Central memory CD8-positive, alpha-beta T cell (primary cell): ENCODE data around the gene ZNF516.

ENCODE experiments used
- ATAC-seq: fragments of 150-1000 bp; cut with Tn5 transposase; replicated peaks from 2 replicates; pipeline ENCODE4 v1.10.0; 2022; ENCODE audit warnings: mild to moderate bottlenecking, moderate FRiP score, moderate number of reproducible peaks; ENCODE audit not compliant: poor library complexity, severe bottlenecking; ENCODE audit errors: extremely low read depth
- DNase-seq, 2 donors: peaks; one replicate each; pipeline ENCODE4 v3.0.0; 2021; ENCODE audit warnings: low spot score in 2 of 2
- H3K27ac Mint-ChIP-seq: one replicate; pipeline ENCODE4 v1.8.0; 2022; ENCODE audit warnings: low read depth, mild to moderate bottlenecking, moderate library complexity, mixed read lengths
- H3K27me3 Mint-ChIP-seq: one replicate; pipeline ENCODE4 v1.8.0; 2022; ENCODE audit warnings: mixed read lengths
- H3K36me3 Mint-ChIP-seq: one replicate; pipeline ENCODE4 v1.8.0; 2022; ENCODE audit warnings: mild to moderate bottlenecking, moderate library complexity, mixed read lengths; ENCODE audit not compliant: insufficient read depth
- H3K4me1 Mint-ChIP-seq: one replicate; pipeline ENCODE4 v1.8.0; 2022; ENCODE audit warnings: mixed read lengths
- H3K4me3 Mint-ChIP-seq: one replicate; pipeline ENCODE4 v1.8.0; 2022; ENCODE audit warnings: mild to moderate bottlenecking, moderate library complexity, mixed read lengths
- H3K9me3 Mint-ChIP-seq: one replicate; pipeline ENCODE4 v1.8.0; 2022; ENCODE audit warnings: mixed read lengths

Gene ZNF516

DNA sequence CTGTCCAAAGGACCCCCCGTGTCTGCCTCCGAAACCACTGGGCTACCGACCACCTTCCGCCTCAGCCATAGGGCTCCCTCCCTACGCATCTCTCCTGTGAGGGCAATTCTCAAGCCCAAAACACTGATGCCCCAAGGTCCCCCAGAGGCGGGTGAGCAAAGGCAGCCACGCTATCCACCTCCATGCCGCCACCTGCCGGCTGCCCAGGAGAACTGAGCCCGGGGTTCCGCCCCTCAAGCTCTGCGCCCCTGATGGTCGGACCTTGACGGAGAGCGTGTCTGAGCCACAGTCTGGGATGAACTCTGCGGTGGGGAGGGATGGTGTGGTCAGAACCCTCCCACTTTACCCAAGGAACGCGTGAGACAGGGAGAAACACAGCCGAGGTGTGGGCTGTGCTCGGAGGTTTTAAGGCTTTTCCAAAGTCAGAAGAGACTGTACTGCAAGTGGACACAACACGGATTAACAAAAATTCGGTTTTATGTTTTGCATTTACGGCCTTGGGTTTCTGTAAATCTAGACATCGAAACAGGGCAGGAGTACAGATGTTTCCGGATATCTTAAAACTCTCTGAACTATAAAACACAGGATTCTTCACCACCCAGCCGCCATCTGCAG is 114.1 kb downstream of the ZNF516 start:
- Mint-ChIP-seq H3K27me3 (no peaks in the 10 kb centered on the region), H3K27ac (no peak overlapping the region), H3K36me3 (no peaks in the 10 kb centered on the region), H3K4me1 (peaks cover 4% of the 10 kb centered on the region), H3K4me3 (no peak overlapping the region), H3K9me3 (no peaks in the 10 kb centered on the region)
- ATAC-seq, result no peak
- DNase-seq, result no peak

DNA sequence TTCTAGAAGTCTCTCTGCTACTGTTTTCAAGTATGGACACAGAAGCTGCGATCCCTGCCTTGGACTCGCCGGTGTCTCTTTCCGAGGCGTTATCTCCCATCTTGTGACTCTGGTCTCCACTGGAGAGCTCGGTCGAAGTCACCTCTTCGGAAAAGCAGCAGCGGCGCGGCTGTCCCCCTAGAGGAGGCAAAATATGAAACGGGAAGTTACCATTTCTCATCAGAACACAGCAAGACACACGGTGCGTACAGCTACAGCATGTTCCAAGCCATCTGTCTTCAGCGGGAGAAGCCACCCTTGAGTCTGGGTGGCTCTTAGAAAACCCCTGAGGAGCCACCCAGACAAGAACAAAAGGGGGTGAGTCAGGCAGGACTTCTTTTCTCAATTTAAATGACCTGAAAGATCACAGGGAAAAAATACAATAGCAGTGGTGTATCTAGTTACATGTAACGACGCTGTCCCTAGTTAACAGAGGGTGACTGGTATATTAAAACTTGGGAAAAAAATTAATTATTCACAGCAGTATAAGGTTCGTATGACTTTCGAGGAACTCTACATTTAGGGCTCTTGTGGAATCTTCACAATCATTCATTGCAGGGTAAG is 114.8 kb downstream of the ZNF516 start:
- ATAC-seq, result no peak
- Mint-ChIP-seq H3K36me3 (no peaks in the 10 kb centered on the region), H3K27me3 (no peaks in the 10 kb centered on the region), H3K27ac (no peak overlapping the region), H3K4me3 (no peak overlapping the region), H3K9me3 (no peaks in the 10 kb centered on the region), H3K4me1 (peaks cover 8% of the 10 kb centered on the region)
- DNase-seq, result no peak

DNA sequence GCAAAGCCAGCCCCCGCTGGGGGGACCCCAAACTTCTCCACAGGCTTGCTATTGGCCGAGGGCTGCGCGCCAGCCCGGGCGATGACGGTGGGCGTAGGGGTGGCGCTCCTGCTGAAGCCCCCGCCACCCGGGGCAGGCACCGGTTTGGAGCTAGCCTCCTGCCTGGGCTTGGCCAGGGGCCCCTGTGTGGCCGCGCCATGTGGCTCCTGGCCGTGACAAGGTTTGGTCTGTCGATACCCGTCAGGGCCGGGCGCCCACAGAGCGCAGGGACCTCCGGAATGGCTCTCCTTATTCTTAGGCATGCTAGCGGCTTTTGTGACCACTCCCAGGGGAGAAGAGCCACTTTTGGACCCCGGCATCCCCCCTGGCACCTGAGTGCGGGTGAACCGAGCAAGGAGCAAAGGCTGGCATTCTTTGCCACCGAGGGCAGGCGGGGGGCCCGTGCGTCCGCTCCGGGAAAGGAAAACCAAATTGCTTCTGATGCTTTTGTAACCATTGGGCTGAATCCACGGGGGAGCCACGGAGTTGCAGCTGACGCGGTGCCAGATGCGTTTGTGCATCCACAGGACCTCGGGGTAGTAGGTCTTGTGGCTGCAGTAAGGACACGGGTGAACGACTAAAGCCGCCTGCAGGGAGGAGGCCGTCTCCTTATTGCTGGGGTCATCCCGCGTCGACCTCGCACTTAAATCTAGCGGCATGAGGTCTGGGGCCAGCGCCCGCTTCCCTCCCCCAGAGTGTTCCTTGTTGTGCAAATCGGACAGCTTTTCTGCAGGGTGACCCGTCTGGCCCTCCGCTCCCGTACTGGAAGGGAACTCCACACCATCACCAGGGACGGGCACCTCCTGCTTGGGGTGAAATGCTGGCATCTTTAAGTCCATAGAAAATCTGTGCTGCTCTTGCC is 115.6 kb downstream of the ZNF516 start:
- DNase-seq (no peak), ATAC-seq (no peak)
- no peaks in the 10 kb centered on the region for H3K27me3 Mint-ChIP-seq
- no peak overlapping the region for H3K27ac Mint-ChIP-seq
- H3K4me3 Mint-ChIP-seq, result no peak overlapping the region
- no peaks in the 10 kb centered on the region for H3K36me3 Mint-ChIP-seq
- no peaks in the 10 kb centered on the region for H3K9me3 Mint-ChIP-seq
- peaks cover 16% of the 10 kb centered on the region for H3K4me1 Mint-ChIP-seq

DNA sequence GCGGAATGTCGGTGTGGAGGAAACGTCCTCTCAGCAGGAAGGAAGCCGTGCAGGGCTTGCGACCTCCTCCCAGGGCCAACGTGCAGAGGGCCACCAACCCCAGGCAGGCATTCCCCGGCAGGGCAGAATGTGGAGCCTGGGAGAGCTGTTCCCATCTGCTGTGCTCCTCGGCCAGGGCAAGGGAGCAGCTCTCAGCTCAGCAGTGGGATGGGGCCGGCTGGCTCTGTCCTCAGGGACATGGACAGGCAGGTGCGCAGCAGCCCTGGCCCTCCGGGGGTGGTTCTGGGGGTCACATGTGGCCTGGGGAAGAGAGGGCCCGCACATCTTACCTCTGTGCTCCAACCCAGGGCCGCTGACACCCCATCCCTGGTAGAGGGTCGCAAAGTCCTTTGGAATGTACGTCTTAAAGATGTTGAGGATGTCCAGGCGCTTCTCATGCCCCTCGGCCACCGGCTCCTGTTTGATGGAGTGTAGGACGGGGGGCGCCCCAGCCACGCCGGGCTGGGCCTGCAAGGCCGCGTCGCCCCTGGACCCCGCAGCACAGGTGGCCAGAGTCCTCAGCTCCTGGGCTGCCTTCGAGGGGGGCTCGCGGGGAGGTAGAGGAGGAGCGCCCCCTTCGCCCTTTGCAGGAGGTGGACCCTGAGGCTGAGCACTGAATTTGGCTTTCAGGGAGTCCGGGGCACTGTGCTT is 116.4 kb downstream of the ZNF516 start:
- DNase-seq (no peak), ATAC-seq (no peak)
- no peaks in the 10 kb centered on the region for H3K36me3 Mint-ChIP-seq
- H3K4me3 Mint-ChIP-seq, result no peak overlapping the region
- H3K27ac Mint-ChIP-seq, result no peak overlapping the region
- H3K9me3 Mint-ChIP-seq, result no peaks in the 10 kb centered on the region
- no peaks in the 10 kb centered on the region for H3K27me3 Mint-ChIP-seq
- peaks cover 24% of the 10 kb centered on the region for H3K4me1 Mint-ChIP-seq

DNA sequence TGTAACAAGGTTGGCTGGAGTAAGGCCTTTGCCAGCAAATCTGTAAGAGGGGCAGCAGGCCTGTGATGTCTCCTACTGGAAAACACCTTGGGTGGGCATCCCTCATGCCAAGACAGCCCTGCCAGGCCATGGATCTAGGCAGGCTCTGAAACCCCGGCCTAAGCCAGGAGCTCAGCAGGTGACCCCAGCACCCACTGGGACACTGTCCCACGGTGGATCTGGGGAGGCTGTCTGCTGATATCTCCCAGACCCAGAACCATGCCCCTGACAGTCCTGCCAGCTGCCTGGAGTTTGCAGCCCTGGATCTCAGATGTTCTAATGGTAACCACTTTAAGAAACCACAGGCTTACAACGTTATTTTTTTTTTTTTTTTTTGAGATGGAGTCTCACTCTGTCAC is 117.7 kb downstream of the ZNF516 start:
- ATAC-seq, result no peak
- Mint-ChIP-seq H3K27me3 (no peaks in the 10 kb centered on the region), H3K27ac (no peak overlapping the region), H3K4me1 (peaks cover 32% of the 10 kb centered on the region), H3K4me3 (no peak overlapping the region), H3K36me3 (no peaks in the 10 kb centered on the region), H3K9me3 (no peaks in the 10 kb centered on the region)
- no peak for DNase-seq

DNA sequence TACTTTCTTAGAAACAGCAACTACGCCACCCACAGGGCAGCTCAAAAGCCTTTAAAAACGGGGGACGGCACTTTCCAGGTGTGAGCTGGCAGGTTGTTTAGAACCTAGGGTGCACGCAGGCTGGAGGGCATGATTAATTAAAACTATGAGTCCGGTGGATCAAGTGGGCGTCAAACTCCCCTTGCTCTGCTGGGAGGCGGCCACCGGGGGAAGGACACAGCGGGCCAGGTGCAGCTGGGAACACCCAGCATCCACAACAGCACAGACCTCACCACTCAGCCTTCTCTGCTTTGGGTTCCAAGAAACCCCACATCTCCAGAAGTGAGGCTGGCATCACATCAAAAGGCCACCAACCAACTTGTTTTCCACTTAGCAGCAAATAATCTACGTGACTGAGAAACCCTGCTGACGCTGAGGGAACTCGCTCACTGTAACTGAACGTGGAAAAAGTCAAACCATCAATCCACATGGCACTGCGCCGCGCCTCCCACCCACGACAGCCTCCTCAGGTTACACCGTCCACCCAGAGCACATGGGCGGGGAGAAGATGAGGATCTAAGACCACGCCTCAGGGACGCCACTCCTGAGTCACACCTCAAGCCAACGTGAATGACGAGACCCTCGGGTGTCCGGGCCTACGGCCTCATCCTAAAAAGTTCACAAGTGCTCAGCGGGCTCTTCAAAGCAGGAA is 118.2 kb downstream of the ZNF516 start:
- ATAC-seq, result no peak
- no peak overlapping the region for H3K27ac Mint-ChIP-seq
- H3K4me3 Mint-ChIP-seq, result no peak overlapping the region
- no peaks in the 10 kb centered on the region for H3K36me3 Mint-ChIP-seq
- DNase-seq, result no peak
- no peaks in the 10 kb centered on the region for H3K27me3 Mint-ChIP-seq
- no peaks in the 10 kb centered on the region for H3K9me3 Mint-ChIP-seq
- H3K4me1 Mint-ChIP-seq, result peaks cover 32% of the 10 kb centered on the region

DNA sequence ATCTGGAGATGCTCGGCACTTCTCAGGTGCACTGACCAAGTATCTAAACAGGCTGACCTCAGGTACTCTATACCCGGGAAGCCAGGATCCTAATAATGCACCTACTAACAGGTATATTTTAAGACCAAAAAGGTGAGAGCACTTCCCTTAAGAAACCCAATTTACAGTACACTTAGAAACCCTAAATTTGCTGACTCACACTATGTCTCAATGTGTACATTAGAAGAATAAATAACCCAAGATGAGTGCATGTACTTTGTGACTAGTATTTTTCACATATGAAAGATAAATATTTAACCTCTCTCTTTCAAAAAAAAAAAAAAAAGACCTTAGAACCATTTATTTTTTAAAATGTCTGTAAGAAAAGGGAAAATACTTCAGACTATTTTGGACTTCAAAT is 118.8 kb downstream of the ZNF516 start:
- Mint-ChIP-seq H3K9me3 (no peaks in the 10 kb centered on the region), H3K4me1 (peaks cover 32% of the 10 kb centered on the region), H3K27ac (no peak overlapping the region)

DNA sequence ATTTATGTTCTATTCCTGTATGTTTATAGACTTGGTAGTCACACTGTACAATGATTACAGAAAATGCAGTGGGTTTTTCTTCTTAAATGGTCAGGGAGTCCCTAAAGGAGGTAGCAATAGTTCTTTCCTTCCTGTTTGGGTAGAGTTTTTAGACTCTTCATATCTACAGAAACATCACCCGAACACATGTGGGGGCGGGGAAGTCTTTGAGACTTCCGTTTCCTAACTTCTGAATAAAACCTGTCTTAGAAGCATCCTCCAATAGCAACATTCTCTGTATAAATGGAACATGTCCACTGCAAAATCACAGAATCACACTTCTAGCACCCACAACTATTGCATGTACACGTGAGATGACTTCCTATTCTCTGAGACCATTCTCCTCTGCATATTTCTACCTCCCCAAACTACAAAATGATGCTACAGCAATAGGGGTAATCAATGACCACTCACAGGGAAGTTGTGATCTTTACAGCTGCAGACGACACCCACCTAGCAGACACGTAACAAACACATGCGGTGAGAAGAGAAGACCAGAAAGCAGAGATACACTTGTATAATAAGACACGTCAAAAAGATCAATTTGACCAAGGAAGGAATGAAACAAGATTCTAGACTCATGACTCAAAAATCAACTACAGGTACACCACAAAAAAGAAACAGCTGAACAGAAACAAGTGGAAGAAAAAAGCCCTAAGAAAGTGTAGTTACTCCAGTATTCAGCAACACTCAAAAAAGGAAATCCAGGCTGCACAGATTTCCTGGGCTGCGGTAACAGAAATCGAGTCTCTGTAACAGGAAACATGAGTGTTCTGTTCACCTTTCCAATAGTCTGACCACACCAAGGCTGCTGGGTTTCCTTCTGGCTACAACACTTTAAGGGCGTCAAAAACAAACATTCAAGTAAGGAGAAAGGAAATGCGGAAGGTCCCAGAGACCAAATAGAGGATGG is 120.4 kb downstream of the ZNF516 start:
- Mint-ChIP-seq H3K36me3 (peaks cover 2% of the 10 kb centered on the region), H3K4me3 (peak overlapping the region; percentile 27), H3K27me3 (no peaks in the 10 kb centered on the region), H3K4me1 (peaks cover 32% of the 10 kb centered on the region), H3K27ac (peak overlapping the region; percentile 73), H3K9me3 (no peaks in the 10 kb centered on the region)
- ATAC-seq (peak; percentile 49), DNase-seq (no peak)

More for the DNA sequence above, 118.8 kb downstream of the ZNF516 start:
- no peaks in the 10 kb centered on the region for H3K36me3 Mint-ChIP-seq
- no peak overlapping the region for H3K4me3 Mint-ChIP-seq
- DNase-seq (no peak), ATAC-seq (no peak)
- no peaks in the 10 kb centered on the region for H3K27me3 Mint-ChIP-seq

DNA sequence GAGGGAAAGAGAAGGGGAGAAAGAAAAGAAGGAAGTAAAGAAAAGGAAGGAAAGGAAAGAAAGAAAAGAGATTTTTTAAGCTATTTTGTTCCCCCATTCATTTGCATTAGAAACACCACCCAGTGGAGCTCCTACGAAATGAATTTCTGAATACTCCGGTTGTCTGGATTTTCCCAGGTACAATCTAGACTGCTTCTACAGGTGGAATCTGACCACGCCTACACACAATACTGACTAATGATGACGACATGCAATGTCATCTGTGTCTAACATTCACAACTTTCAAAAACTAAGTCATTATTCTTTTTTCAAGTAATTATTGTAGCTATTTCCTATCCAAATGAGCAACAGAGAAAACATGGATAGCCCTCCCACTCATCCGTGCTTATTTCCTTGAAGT is 121.7 kb downstream of the ZNF516 start:
- DNase-seq, result no peak
- H3K27me3 Mint-ChIP-seq, result no peaks in the 10 kb centered on the region
- H3K27ac Mint-ChIP-seq, result no peak overlapping the region
- peaks cover 32% of the 10 kb centered on the region for H3K4me1 Mint-ChIP-seq
- H3K36me3 Mint-ChIP-seq, result peaks cover 2% of the 10 kb centered on the region
- no peak for ATAC-seq
- H3K9me3 Mint-ChIP-seq, result no peaks in the 10 kb centered on the region
- H3K4me3 Mint-ChIP-seq, result no peak overlapping the region

DNA sequence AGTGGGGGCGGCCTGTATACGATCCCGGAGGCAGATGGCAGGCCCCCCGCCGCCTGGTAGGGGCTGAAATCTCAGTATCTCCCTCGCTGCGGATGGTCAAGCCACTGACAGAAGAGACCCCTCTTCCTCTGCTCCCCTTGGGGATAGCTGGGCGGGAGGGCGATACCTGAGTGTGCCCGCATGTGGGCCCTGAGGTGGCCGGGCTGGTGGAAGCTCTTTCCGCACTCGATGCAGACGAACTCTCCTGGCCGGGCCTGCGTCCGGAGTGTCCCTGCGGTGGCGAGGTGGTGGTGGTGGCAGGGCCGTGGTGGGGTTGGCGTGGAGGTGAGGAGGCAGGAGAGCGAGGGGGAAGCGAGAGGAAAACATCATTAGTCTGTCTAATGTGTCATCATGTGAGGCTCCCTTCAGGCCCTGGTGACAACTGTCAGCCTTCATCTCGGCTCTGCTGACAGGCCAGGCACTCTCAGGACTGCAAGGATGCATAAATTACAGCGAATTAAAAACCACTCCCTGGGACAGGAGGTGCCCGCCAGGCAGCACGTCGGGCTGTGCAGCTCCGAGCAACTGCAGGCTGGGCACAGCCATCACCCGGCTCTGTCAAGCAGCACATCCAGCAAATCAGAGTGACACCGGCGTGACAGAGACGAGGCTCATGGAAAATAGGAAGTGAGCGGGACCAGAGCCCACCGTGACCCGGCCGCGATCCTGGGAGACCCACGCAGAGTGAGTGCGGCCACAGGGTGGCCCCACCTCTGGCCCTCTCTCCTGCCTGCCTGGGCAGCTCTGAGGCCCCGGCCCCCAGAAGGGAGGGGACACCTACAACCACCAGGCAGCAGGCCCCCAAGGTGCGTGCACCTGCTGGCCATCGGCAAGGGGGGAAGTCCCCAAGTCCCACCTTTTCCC is 123.5 kb downstream of the ZNF516 start:
- peaks cover 32% of the 10 kb centered on the region for H3K4me1 Mint-ChIP-seq
- H3K36me3 Mint-ChIP-seq, result peaks cover 2% of the 10 kb centered on the region
- H3K27me3 Mint-ChIP-seq, result peaks cover 13% of the 10 kb centered on the region
- DNase-seq, result no peak
- ATAC-seq, result no peak
- H3K9me3 Mint-ChIP-seq, result no peaks in the 10 kb centered on the region
- H3K27ac Mint-ChIP-seq, result no peak overlapping the region
- no peak overlapping the region for H3K4me3 Mint-ChIP-seq

DNA sequence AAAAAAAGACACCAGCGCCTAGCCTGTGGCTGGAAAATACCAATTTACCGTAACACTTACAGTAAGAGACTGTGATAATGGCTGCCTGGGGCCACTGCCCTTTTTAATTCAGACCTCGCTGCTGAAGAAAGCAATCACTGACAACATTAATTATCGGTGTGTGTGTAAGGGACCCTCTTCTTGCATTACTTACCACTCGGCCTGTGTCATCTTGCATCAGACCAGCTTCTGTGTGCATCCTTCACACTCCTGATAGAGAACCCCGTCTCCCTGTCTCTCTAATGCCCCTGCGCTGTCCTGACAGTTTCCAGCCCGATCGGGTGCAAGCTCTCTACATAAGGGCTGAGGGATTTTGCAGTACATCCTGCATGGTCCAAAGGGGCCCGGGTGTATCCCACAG is 124.4 kb downstream of the ZNF516 start:
- Mint-ChIP-seq H3K4me1 (peaks cover 28% of the 10 kb centered on the region), H3K27ac (no peak overlapping the region), H3K4me3 (no peak overlapping the region), H3K36me3 (peaks cover 2% of the 10 kb centered on the region), H3K27me3 (peaks cover 14% of the 10 kb centered on the region), H3K9me3 (no peaks in the 10 kb centered on the region)
- DNase-seq, result no peak
- no peak for ATAC-seq
